Parathyroid adenoma (tissue), 2 donors: Measurements from ENCODE around the gene ATG2A.
"Not testable (repeated sequence)": the region's sequence is repeated elsewhere in the genome, so short reads cannot be mapped to it uniquely, and the experiment has no call there.

ENCODE experiments used
- H2AFZ ChIP-seq: fragments of 300-600 bp; sonication (generic); one replicate; pipeline ENCODE4 v1.7.0; 2017; ENCODE audit warnings: antibody characterized with exemption, mild to moderate bottlenecking
- H3K27ac ChIP-seq: fragments of 300-600 bp; sonication (generic); one replicate; pipeline ENCODE4 v1.7.0; 2017
- H3K27me3 ChIP-seq: fragments of 300-600 bp; sonication (generic); one replicate; pipeline ENCODE4 v1.7.0; 2017; ENCODE audit warnings: low read length; ENCODE audit not compliant: control insufficient read depth, insufficient read depth
- H3K36me3 ChIP-seq: fragments of 300-600 bp; sonication (generic); one replicate; pipeline ENCODE4 v1.7.0; 2017; ENCODE audit warnings: low read length; ENCODE audit not compliant: control insufficient read depth, insufficient read depth
- H3K4me1 ChIP-seq: fragments of 300-600 bp; sonication (generic); one replicate; pipeline ENCODE4 v1.7.0; 2017; ENCODE audit warnings: control low read depth
- H3K4me2 ChIP-seq: fragments of 300-600 bp; sonication (generic); one replicate; pipeline ENCODE4 v1.7.0; 2017; ENCODE audit warnings: low read length
- H3K4me3 ChIP-seq: fragments of 300-600 bp; sonication (generic); one replicate; pipeline ENCODE4 v1.7.0; 2017; ENCODE audit warnings: low read depth, low read length
- H3K79me2 ChIP-seq: fragments of 300-600 bp; sonication (generic); one replicate; pipeline ENCODE4 v1.7.0; 2017; ENCODE audit warnings: control low read depth
- H3K9ac ChIP-seq: fragments of 300-600 bp; sonication (generic); one replicate; pipeline ENCODE4 v1.7.0; 2017; ENCODE audit warnings: mild to moderate bottlenecking
- H3K9me3 ChIP-seq: fragments of 300-600 bp; sonication (generic); one replicate; pipeline ENCODE4 v1.7.0; 2017; ENCODE audit warnings: low read length; ENCODE audit not compliant: control insufficient read depth
- CTCF ChIP-seq: fragments of 300-600 bp; sonication (generic); IDR thresholded peaks from one replicate; pipeline ENCODE4 v1.7.0; 2017; ENCODE audit warnings: antibody characterized with exemption, mild to moderate bottlenecking
- donor health status: primary hyperparathyroidism.

ATG2A gene

DNA sequence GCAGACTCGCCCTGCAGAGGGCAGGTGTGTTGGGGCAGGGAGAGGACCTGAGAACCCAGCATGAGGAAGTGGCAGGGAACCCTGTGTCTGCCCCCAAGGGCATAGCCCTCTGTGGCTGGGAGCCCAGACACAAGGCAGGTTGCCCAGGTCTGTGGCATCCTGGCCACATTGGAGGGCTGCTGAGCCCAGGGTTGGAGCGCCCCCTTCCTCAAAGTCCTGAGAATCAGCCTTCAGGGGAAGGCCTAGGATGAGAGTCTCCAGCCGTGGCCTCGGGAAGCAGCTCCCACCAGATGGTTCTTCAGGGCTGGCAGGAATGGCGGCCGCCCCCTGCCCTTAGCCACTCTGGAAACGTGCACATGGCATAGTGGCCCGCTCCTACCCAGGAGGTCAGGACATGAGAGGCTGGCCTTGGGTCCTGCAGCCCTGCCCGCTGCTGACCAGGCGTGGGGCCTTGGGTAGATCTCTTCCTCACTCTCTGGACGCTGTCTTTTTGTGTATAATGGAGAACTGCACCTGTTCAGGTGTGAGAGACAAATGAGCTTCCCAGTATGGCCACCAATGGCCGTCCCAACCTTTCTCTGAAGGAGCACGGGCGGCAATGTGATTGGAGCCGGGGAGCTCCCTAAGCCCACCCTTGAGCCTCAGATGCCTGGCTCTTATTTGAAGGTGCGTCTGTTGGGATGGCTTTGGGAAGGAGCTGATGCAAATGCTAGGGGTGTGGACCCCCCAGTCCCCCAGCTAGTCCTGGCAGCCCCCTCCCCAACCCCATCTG lies 68.0 kb downstream of the ATG2A start:
- Histone ChIP-seq H3K27ac (no peak overlapping the region), H2AFZ (no peak overlapping the region), H3K79me2 (no peaks in the 10 kb centered on the region), H3K36me3 (no peaks in the 10 kb centered on the region), H3K9ac (no peak overlapping the region), H3K4me1 (no peaks in the 10 kb centered on the region), H3K27me3 (no peaks in the 10 kb centered on the region), H3K4me2 (no peak overlapping the region), H3K9me3 (no peaks in the 10 kb centered on the region), H3K4me3 (no peak overlapping the region)
- no peak for TF ChIP-seq CTCF

GRCh38 chr11:64848214-64848825 lies 68.7 kb downstream of the ATG2A start:
- Histone ChIP-seq H3K9ac (no peak overlapping the region), H3K27ac (no peak overlapping the region)

DNA sequence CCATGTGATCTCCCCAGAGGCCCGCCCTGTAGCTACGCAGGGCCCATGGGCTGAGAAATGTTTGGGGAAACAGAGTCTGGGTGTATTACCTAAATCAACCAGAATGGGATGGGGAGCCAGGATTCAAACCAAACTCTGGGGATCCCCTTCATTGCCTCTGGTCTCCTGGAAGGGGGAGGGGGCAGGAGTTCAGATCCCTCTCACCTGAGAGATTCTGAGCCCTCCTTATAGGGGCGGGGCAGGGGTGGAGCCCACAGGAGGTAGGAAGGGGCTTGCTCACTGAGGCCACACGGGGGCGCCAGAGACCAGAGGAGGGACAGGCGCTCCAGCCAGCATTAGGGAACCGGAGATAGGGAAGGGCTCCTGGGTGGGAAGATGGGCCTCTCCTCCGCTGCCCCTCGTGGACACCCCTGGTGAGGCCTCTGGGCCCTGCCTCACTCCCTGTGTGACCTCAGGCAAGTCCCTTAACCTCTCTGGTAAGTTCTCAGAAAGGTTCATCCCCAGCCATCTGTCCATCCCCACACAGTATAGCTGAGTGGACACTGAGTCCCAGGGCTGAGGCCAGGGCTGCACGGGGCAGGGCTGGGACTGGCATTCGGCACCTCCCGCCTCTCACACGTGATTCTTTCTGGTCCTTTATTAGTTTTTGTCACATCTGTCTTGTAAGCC lies 69.9 kb downstream of the ATG2A start:
- Histone ChIP-seq H3K9ac (no peak overlapping the region), H2AFZ (peak overlapping the region; percentile 34), H3K4me3 (no peak overlapping the region), H3K9me3 (no peaks in the 10 kb centered on the region), H3K27ac (no peak overlapping the region), H3K27me3 (no peaks in the 10 kb centered on the region), H3K79me2 (no peaks in the 10 kb centered on the region), H3K4me1 (no peaks in the 10 kb centered on the region), H3K4me2 (no peak overlapping the region), H3K36me3 (no peaks in the 10 kb centered on the region)
- peak; percentile 88 for TF ChIP-seq CTCF

More at GRCh38 chr11:64848214-64848825, 68.7 kb downstream of the ATG2A start:
- Histone ChIP-seq H3K4me1 (no peaks in the 10 kb centered on the region), H3K27me3 (no peaks in the 10 kb centered on the region), H2AFZ (no peak overlapping the region), H3K79me2 (no peaks in the 10 kb centered on the region), H3K4me2 (no peak overlapping the region), H3K9me3 (no peaks in the 10 kb centered on the region), H3K4me3 (no peak overlapping the region), H3K36me3 (no peaks in the 10 kb centered on the region)
- TF ChIP-seq CTCF, result no peak

DNA sequence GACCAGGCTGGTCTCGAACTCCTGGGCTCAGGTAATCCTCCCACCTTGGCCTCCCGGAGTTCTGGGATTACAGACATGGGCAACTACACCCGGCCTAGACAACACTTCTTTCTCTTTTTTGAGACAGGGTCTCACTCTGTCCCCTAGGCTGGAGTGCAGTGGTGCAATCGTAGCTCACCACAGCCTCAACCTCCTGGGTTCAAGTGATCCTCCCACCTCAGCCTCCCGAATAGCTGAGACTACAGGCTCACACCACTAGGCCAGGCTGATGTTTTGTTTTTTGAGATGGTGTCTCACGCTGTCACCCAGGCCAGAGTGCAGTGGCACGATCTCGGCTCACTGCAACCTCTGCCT lies 71.3 kb downstream of the ATG2A start:
- not testable (repeated sequence) for H3K27me3 ChIP-seq, H2AFZ ChIP-seq, H3K4me2 ChIP-seq, H3K9ac ChIP-seq, H3K36me3 ChIP-seq, H3K4me1 ChIP-seq, H3K79me2 ChIP-seq, H3K9me3 ChIP-seq, H3K4me3 ChIP-seq, H3K27ac ChIP-seq

DNA sequence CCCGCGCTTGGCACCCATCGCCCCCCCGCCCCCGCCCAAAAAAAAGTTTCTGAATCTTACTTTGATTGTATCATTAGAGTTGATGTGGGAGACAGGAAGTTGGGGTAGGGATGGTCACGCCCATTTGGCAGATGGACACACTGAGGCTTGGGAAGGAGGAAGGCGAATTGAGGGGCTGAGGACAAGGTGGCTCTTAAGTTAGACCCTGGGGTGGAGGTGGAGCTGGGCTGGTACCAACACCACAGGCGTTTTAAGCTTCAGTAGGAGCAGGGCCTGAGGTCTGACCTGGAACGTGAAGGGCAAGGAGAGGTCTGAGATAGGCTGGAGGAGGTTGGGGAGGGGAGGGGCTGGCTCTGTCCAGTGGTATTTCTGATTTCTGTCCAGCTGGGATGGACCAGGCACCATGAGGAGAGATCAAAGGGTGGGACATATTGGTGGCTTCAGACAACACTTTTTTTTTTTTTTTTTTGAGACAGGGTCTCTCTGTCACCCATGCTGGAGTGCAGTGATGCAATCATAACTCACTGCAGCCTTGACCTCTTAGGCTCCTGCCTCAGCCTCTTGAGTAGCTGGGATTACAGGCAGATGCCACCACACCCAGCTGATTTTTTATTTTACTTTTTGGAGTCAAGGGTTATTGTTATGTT lies 71.8 kb downstream of the ATG2A start:
- H3K4me3 ChIP-seq, result peak overlapping the region; percentile 40
- peak overlapping the region; percentile 56 for H3K27ac ChIP-seq
- no peak for TF ChIP-seq CTCF
- H2AFZ ChIP-seq, result peak overlapping the region; percentile 75
- H3K4me1 ChIP-seq, result no peaks in the 10 kb centered on the region
- peak overlapping the region; percentile 66 for H3K4me2 ChIP-seq
- H3K27me3 ChIP-seq, result no peaks in the 10 kb centered on the region
- no peaks in the 10 kb centered on the region for H3K9me3 ChIP-seq
- H3K9ac ChIP-seq, result no peak overlapping the region
- H3K36me3 ChIP-seq, result no peaks in the 10 kb centered on the region
- H3K79me2 ChIP-seq, result no peaks in the 10 kb centered on the region
